Measurements from ENCODE around the gene MAPK11.

Gene MAPK11

GRCh38 chr22:50247748-50248147, 22.4 kb downstream of the MAPK11 start:
- H3K27ac Mint-ChIP-seq: peak overlapping the region; percentile 87
- H3K4me1 Mint-ChIP-seq: peaks cover 31% of the 10 kb centered on the region
- DNase-seq (ENCODE audit: low spot score in 2 of 2) (peak in 1 of 2 donors; percentile 77), ATAC-seq (peak; percentile 17)
- H3K36me3 Mint-ChIP-seq: peaks cover 43% of the 10 kb centered on the region
- H3K9me3 Mint-ChIP-seq: no peaks in the 10 kb centered on the region
- peak overlapping the region; percentile 96 for H3K4me3 Mint-ChIP-seq

DNA sequence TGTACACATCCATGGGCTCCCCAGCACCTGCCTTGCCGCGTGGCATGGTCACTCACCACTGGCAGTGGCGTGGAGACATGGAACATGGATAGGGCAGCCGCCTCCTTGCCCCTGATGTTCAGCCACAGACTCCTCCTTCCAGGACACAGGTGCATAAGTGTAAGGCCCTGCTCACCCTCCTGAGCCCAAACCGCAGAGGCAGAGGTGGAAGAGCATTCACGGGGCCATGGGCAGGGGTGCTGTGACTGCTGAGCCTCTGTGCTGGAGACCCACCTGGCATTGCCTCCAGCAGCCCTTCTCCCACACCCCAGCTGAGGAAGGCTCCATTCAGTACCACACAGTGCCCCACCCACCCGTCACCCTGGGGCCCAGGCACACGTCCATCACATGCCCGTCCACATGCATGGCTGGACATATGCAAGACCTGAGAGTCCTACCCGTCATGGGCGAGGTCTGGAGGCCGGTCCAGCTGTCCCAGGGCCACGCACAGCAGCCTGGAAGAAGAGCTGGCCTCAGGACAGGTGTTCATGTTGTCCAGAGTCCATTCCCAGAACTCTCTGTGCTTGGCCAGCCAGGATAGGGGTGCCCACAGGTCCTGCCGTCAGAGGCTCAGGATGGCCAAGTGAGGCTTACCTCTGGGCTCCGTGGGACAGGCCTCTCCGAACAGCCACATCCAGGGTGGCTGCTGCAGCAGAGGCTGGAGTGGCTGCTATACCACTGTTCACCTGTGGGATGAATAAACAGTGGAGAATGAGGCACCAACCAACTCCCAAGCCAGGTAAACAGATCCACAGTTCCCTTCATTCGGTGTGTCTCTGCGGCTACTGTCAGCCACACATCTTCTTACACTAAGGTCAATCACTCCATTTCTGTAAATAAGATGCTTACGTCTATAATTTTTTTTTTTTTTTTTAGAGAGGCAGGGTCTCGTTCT, 23.7 kb downstream of the MAPK11 start:
- DNase-seq (ENCODE audit: low spot score in 2 of 2): no peak
- H3K9me3 Mint-ChIP-seq: no peaks in the 10 kb centered on the region
- ATAC-seq: no peak
- peaks cover 43% of the 10 kb centered on the region for H3K36me3 Mint-ChIP-seq
- H3K27ac Mint-ChIP-seq: peak overlapping the region; percentile 87
- H3K4me1 Mint-ChIP-seq: peaks cover 35% of the 10 kb centered on the region
- peak overlapping the region; percentile 96 for H3K4me3 Mint-ChIP-seq

DNA sequence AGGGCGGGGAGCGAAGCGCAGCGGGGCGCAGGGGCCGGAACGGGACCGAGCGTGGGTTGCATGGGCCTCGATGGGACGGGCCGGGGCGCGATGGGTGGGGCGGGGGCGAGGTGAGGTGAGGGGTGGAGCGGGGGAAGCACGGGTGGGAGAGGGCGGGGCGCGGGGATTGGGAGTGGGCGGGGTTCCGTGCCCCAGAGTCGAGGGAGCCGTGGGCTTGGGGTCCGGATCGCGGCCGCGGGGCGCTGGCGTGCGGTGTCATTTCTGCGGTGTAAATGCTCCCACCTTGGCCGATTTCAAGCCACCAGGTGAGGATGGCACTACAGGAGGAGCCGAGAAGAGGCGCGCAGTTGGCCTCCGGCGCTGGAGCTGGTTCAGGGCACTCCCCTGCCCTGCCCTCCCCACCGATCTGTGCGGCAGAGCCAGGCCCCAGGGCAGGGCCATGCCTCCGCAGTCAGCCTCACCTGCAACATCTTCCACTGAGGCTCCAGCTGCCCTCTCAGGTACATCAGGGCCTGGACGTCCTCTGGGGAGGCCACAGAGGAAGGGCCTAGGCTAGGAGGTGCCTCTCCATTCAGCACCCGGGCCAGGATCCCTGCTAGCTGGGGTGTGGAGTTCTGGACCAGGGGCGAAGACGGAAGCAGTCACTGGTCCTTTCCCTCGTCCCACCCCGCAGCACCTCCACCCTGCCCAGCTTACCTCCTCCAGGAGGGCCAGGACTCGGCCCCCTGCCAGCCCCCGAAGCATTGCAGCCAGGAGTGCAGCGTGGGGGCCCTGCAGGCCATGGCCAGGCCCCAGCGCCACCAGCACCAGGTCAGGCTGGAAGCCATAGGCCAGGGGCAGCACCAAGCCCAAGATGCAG, 24.7 kb downstream of the MAPK11 start:
- Mint-ChIP-seq H3K36me3 (peaks cover 51% of the 10 kb centered on the region), H3K4me3 (peak overlapping the region; percentile 96), H3K4me1 (peaks cover 40% of the 10 kb centered on the region), H3K9me3 (no peaks in the 10 kb centered on the region), H3K27ac (peak overlapping the region; percentile 99)
- DNase-seq (ENCODE audit: low spot score in 2 of 2): no peak
- no peak for ATAC-seq

DNA sequence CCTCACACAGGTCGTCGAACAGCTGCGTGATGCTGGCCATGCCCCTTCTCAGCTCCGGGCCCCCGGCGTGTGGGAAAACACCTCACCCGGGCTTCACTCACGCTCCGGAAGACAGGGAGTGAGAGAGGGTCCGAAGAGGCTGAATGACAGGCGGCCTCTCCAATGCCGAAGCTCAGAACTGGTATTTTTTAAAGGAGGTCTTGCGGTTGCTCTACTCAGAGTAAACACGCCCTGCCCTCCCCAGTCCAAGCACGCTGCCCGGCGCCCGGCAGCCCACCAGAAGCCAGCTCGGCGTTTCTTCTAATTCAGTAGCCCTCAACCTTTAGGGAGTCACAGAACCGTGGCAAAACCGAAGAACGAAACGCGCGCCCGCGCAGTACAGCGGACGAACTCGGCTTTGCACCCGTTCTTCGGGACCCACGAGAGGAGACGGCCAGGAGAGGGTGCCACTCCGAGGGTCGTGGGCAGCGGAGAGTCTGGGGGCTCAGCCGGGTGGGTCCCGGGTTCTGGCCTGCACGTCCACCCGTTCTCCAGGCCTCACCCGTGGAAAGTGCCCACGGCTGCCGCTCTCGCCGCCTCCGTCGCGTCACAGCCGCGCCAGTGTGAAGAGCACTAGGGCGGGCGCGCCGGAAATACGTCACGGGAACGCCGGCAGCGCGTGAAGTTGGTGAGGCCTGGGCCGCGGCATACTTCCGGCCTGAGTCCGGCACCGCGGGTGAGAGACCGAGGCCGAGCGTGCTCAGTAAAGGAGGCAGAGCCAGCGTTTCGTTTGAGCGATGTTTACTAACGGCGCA, 25.6 kb downstream of the MAPK11 start, which contains the start of gene TUBGCP6:
TSS of gene TUBGCP6 (minus strand) at position 604 of the 794 bp plus-strand sequence. CDS start at position 40, 564 bp downstream.
- DNase-seq (ENCODE audit: low spot score in 2 of 2): peak; percentile 92 to 95
- peak; percentile 93 for ATAC-seq
- Mint-ChIP-seq H3K4me3 (peak within 1 kb of the TSS; percentile 96), H3K9me3 (no peaks in the 10 kb centered on the region), H3K36me3 (peaks cover 55% of the 10 kb centered on the region), H3K27ac (peak within 1 kb of the TSS; percentile 99), H3K4me1 (peaks cover 35% of the 10 kb centered on the region)

DNA sequence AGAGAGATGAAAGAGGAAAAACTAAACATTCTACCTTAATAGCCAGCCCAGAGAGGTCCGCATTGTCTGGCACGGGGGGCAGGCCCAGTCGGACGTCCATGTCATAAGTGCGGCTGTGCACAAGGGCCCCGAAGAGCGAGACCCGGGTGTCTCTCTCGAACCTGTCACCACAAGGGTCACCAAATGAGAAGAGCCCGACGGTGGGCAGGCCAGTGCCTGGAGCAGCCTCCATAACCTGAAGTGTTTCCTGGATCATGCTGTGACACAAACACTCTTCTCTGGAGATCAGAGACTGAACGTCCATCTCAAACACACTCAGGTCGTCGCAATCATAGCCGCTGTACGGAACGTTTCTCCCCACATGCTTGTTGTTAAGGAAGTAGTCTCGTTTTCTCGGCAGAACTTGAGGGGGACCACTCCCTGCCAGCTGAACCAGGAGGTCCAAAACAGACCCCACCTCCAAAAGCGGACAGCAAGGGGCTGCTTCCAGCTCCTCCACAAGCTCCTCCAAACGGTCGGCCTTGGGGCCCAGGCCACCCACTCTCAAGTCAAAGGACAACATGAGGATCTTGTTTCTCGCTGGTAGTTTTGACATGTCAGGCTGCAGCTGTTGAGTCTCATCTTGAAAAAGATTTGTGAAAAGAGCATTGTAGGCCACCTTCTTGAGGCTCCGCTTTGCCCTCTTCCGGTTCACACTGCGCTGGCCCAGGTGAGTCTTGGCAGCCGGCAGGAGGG, 26.3 kb downstream of the MAPK11 start:
- H3K36me3 Mint-ChIP-seq: peaks cover 63% of the 10 kb centered on the region
- H3K4me3 Mint-ChIP-seq: peak overlapping the region; percentile 96
- DNase-seq (ENCODE audit: low spot score in 2 of 2): no peak
- peaks cover 35% of the 10 kb centered on the region for H3K4me1 Mint-ChIP-seq
- H3K27ac Mint-ChIP-seq: peak overlapping the region; percentile 99
- no peak for ATAC-seq
- H3K9me3 Mint-ChIP-seq: no peaks in the 10 kb centered on the region

- Mint-ChIP-seq H3K27ac (peak overlapping the region; percentile 99), H3K9me3 (no peaks in the 10 kb centered on the region), H3K36me3 (peaks cover 70% of the 10 kb centered on the region), H3K4me1 (peaks cover 34% of the 10 kb centered on the region), H3K4me3 (peak overlapping the region; percentile 96)
- ATAC-seq (no peak), DNase-seq (ENCODE audit: low spot score in 2 of 2) (no peak)
These were observed 27.7 kb downstream of the MAPK11 start for GRCh38 chr22:50242406-50242949.

- Mint-ChIP-seq H3K9me3 (no peaks in the 10 kb centered on the region), H3K27ac (no peak overlapping the region), H3K4me3 (no peak overlapping the region), H3K4me1 (peaks cover 40% of the 10 kb centered on the region), H3K36me3 (peaks cover 71% of the 10 kb centered on the region)
- ATAC-seq (no peak), DNase-seq (ENCODE audit: low spot score in 2 of 2) (no peak)
These were observed 31.4 kb downstream of the MAPK11 start for GRCh38 chr22:50238755-50239154.

GRCh38 chr22:50236731-50237409, 33.3 kb downstream of the MAPK11 start:
- peaks cover 79% of the 10 kb centered on the region for H3K36me3 Mint-ChIP-seq
- ATAC-seq: no peak

DNA sequence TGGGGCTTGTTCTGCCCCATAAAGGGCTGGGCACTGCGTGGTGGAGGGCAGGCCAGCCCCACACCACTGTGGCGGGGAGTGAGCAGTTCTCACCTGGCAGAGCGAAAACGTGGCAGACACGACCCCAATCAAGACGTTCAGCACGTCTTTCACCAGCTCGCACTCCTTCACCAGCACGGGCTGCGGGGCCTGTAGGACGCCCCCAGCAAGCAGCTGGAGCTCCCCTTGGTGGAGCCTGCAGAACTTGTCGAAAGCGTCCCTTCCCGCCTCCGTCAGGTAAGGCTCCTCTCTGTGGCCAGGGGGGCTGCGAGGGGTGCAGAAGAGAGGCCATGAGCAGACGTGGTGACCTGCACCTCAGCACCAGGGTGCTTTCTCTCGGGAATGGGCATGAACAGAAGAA, 37.0 kb downstream of the MAPK11 start:
- no peaks in the 10 kb centered on the region for H3K9me3 Mint-ChIP-seq
- no peak overlapping the region for H3K27ac Mint-ChIP-seq
- peaks cover 85% of the 10 kb centered on the region for H3K36me3 Mint-ChIP-seq
- no peak for DNase-seq (ENCODE audit: low spot score in 2 of 2)
- H3K4me1 Mint-ChIP-seq: peaks cover 51% of the 10 kb centered on the region
- H3K4me3 Mint-ChIP-seq: no peak overlapping the region
- ATAC-seq: no peak

More at GRCh38 chr22:50236731-50237409, 33.3 kb downstream of the MAPK11 start:
- Mint-ChIP-seq H3K4me3 (no peak overlapping the region), H3K27ac (peak overlapping the region; percentile 58), H3K9me3 (no peaks in the 10 kb centered on the region), H3K4me1 (peaks cover 44% of the 10 kb centered on the region)
- DNase-seq (ENCODE audit: low spot score in 2 of 2): no peak

GRCh38 chr22:50232481-50233151, 37.6 kb downstream of the MAPK11 start:
- no peak overlapping the region for H3K4me3 Mint-ChIP-seq
- H3K4me1 Mint-ChIP-seq: peaks cover 45% of the 10 kb centered on the region
- DNase-seq (ENCODE audit: low spot score in 2 of 2): no peak
- H3K36me3 Mint-ChIP-seq: peaks cover 80% of the 10 kb centered on the region
- peak overlapping the region; percentile 33 for H3K27ac Mint-ChIP-seq
- H3K9me3 Mint-ChIP-seq: no peaks in the 10 kb centered on the region
- ATAC-seq: no peak

- H3K4me3 Mint-ChIP-seq: no peak overlapping the region
- peak overlapping the region; percentile 85 for H3K27ac Mint-ChIP-seq
- H3K9me3 Mint-ChIP-seq: no peaks in the 10 kb centered on the region
- DNase-seq (ENCODE audit: low spot score in 2 of 2): no peak
- ATAC-seq: no peak
- peaks cover 68% of the 10 kb centered on the region for H3K36me3 Mint-ChIP-seq
- peaks cover 27% of the 10 kb centered on the region for H3K4me1 Mint-ChIP-seq
These were observed 40.8 kb downstream of the MAPK11 start for GRCh38 chr22:50229370-50229769.

DNA sequence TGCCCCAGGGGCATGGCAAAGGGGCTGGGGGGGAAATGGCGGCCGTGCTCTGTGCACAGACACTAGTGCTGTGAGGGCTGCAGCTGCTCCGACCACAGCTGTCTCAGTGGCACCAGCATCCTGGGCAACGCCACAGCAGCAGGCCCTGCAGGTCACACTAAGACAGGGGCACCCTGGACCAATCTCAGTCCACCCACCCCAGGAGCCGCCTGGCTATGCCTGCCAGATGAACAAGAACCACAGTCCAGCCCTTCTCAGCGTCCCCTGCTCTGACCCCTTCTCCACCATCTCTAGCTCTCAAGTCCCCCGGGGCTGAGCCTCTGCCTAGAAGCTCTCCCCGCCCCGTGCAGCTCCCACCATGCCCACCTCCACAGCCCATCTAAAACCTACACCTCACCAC, 41.8 kb downstream of the MAPK11 start:
- Mint-ChIP-seq H3K27ac (peak overlapping the region; percentile 85), H3K4me3 (no peak overlapping the region), H3K4me1 (peaks cover 17% of the 10 kb centered on the region), H3K36me3 (peaks cover 69% of the 10 kb centered on the region), H3K9me3 (no peaks in the 10 kb centered on the region)
- DNase-seq (ENCODE audit: low spot score in 2 of 2): no peak
- peak; percentile 8 for ATAC-seq

GRCh38 chr22:50227579-50228215, 42.5 kb downstream of the MAPK11 start:
- Mint-ChIP-seq H3K27ac (no peak overlapping the region), H3K4me3 (no peak overlapping the region), H3K9me3 (no peaks in the 10 kb centered on the region), H3K36me3 (peaks cover 69% of the 10 kb centered on the region), H3K4me1 (peaks cover 16% of the 10 kb centered on the region)
- DNase-seq (ENCODE audit: low spot score in 2 of 2): no peak
- ATAC-seq: no peak

Measured in stimulated activated effector memory CD8-positive, alpha-beta T cell treated with anti-CD3 and anti-CD28 coated beads, Interleukin-12 subunit alpha, Interleukin-12 subunit beta, amount 100 ng/mL, for 72 hours (primary cell).